ENCODE data around the gene RAB8B.
"Not testable (repeated sequence)": the region's sequence is repeated elsewhere in the genome, so short reads cannot be mapped to it uniquely, and the experiment has no call there.

Gene RAB8B

GRCh38 chr15:63208824-63209223 is 19.4 kb downstream of the RAB8B start:
- DNase-seq (ENCODE audit: low spot score), result not testable (repeated sequence)

DNA sequence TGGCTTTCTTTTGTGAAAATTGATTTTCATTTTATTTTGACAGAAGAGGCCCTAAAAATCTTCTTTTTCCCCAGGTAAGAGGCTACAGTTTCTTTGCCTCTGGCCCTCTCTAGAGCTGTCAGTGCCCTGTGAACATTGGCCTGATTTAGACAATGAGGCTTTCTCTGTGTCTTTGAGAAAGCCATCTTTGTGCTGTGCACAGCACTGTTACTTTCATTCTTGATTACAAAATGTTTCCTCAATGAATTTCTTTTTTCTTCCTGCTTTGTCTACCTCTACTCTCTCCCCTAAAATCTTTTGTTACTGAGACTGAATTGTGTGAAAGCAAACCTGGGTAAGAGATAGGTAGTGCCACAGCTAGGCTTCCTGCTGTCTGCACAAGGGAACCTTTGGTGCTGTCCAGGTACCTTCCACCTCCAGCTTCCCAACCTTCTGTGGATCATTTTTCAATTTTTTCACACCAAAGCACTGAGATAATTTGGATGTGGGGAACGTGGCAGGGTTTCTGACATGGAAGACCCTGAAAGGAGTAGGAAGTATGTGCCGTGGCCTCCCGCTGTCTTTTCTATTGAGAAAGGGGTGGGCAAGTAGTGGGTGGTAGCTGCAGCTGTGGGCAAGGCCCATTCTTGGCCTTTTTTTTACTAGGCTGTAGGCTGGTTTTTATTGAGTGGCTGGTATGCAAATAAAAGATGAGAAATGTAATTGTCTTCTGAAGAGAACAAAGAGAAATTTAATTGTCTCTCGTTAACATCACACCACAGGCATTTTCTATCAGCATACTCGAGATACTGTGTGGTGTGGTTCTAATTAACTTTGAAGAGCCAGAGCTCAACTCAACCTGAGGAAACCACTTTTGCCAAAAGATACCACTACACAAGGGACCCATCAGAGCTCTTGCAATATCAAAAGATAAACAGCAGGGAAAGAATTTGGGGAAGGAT is 21.0 kb downstream of the RAB8B start:
- DNase-seq (ENCODE audit: low spot score), result no peak

- no peak for DNase-seq (ENCODE audit: low spot score)
Observed at GRCh38 chr15:63211092-63211490, 21.7 kb downstream of the RAB8B start.

DNA sequence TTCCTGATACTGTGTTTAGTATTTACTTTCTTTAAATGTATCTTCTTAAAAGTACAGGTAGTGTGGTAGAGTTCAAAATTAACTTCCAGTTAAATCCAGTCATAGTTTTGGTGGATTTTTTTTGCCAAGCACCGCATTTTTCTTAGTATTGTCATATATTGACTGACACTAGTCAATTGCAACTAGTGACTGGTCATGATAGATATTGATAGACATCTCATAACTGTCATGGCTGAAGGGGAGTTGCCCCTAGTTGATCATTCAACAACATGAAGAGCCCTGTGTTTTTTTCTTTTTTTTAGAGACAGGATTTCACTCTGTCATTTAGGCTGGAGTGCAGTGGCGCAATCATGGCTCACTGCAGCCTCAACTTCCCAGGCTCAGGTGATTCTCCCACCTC is 22.1 kb downstream of the RAB8B start:
- DNase-seq (ENCODE audit: low spot score), result no peak

DNA sequence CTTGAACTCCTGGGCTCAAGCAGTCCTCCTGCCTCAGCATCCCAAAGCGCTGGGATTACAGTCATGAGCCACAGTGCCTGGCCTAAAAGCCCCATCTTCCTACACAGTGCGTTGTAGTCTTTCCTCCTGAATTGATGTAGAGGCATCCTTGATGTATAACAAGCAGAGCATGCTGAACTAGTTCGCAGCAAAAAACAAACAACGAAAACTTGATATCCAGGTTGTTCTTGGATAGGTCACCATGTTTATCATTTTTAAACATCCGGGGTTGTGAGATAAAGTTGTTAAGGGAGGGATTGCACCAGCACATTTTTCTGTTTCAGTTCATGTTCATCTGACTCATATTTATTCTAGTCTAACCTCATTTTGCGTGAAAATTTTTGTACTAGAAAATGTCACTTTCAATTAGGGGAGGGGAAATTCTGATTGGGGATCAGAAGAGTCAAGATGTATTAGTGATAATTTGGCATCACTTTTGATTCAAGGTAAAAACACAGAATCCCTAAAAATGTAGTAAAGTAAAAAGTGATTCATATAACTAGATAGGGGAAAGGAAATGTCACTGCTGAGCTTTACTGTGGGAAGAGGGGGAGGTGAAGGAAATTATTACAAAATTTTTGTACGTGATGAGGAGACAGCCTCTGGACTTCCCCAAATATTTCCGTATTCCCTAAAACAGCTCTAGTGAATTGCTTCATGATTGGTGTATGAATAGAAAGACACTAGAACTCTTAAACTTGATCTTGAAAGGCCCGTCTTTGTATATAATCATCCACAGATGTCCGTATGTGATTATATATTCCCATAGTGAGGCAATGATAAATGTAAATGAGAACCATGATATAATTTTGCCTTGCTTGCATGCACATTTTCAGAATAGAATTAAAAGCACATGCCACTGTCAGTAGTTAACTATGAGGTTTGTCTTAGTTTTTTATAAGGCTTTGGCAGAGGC is 22.9 kb downstream of the RAB8B start:
- DNase-seq (ENCODE audit: low spot score), result peak; percentile 79

DNA sequence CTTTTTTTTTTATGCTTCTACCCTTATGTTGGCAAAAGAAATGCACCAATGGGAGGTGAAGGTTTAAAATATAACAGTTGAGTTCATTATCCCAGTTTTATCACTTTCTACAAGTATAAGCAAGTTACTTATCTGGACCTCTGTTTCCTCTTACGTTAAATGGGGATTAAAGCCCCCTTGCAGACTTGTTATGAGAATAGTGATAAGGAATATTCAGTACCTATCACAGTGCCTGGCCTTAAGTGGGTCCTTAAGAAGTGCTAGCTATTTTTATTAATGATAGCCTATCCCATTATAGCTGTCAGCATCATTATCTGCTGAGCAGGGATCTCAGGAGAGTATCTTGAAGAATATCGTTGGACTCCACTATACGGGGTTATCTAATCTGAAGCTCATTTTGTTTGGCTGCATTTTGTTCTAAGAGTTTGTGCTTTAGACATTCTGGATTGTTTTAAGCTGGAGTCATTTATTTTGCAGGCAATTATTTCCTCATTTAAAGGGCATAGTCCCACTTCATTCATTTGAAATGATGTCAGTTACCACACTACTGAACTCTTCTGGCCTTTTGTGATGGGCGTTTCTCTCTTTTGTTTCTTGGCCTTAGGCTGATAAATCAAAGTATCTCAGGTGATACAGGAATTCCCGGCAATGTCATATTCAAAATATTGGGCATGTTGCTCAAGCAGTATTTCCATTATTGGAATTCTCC is 28.8 kb downstream of the RAB8B start:
- DNase-seq (ENCODE audit: low spot score), result no peak

DNA sequence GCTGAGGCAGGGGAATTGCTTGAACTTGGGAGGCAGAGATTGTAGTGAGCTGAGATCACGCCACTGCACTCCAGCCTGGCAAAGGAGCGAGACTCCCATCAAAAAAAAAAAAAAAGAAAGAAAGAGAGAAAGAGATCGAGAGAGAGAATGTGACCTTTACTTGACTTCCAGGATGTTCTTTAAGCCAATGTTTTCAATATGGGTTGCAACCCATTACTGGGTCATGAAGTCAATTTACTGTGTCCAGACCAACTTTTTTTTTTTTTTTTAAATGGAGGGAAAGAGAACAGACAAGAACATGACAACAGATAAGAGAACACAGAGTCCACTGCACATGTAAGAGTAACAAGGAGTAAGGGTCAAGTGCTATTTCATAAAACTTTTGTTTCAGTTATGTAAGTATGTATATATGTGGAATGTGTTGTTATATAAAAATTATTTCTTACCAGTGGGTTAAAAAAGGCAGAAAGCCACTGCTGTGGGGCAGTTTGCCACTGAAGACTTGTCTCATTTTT is 29.8 kb downstream of the RAB8B start:
- DNase-seq (ENCODE audit: low spot score), result no peak

DNA sequence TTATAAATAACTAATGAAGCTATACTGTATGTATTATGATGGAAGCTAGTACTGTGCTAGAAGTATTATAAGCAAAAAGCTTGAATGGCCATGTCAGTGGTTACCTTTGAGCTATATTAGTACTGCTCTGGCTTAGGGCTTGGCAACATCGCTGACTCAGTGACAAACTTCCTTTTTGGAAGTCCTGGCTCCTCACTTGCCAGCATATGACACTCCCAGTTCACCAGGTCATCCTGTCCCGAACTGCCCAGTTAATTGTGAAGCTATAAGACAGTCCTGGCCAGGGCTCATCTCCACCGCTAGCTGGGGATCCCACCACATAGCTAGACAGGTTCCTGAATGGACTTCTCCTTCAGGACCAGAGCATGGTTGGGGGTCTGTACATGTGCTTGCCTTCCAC is 31.9 kb downstream of the RAB8B start:
- DNase-seq (ENCODE audit: low spot score), result no peak

DNA sequence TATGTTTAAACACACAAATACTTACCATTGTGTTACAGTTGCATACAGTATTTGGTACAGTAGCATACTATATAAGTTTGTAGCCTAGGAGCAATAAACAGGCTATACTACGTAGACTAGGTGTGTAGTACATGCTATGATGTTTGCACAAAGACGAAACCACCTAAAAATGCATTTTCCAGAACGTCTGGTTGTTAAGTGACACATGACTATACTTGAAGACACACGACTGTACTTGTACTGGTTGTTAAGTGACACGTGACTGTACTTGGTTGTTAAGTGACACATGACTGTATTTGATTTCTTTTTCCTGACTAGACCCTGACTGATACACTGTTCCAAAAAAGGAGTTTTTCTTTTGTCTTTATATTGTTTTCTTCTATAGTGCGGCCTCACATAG is 34.1 kb downstream of the RAB8B start:
- no peak for DNase-seq (ENCODE audit: low spot score)

GRCh38 chr15:63225381-63225780 is 36.0 kb downstream of the RAB8B start:
- DNase-seq (ENCODE audit: low spot score), result no peak

- no peak for DNase-seq (ENCODE audit: low spot score)
Observed at GRCh38 chr15:63226155-63226883, 36.9 kb downstream of the RAB8B start.

DNA sequence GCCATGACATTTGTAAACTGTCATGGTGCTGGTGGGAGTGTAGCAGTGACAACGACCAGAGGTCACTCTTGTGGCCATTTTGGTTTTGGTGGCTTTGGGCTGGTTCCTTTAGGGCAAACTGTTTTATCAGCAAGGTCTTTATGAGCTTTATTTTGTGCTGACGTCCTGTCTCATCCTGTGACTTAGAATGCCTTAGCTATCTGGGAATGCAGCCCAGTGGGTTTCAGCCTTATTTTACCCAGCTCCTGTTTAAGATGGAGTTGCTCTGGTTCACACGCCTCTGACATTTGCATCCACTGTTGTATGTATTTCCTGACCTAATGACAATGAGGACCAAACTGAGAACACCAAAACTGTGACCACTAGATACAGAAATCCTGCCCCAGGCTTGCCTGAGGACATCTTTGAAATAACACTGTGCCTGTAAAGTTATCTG is 37.6 kb downstream of the RAB8B start:
- DNase-seq (ENCODE audit: low spot score), result no peak

GRCh38 chr15:63227689-63228088 is 38.3 kb downstream of the RAB8B start:
- no peak for DNase-seq (ENCODE audit: low spot score)

GRCh38 chr15:63231206-63231605 is 41.8 kb downstream of the RAB8B start:
- DNase-seq (ENCODE audit: low spot score), result no peak

- no peak for DNase-seq (ENCODE audit: low spot score)
Observed at GRCh38 chr15:63231706-63232105, 42.3 kb downstream of the RAB8B start.

DNA sequence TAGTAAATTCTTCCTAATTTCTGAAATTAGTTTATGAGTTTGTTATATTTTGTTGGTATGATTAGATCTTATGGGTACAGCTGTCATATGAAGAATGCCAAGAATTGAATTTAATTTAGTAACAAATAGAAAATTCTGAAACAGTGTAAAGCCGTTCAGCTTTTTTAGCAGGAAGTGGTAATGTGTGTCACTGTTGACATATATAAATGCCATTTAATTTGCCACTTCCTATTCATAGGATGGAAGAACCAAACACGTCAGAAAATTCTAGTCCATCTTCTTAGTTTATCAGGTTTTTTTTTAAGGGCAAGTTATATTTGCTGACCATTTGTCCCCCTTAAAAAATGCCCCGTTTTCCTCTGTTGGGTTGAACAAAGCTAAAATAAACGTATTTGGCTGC is 43.0 kb downstream of the RAB8B start:
- no peak for DNase-seq (ENCODE audit: low spot score)

GRCh38 chr15:63232943-63233342 is 43.5 kb downstream of the RAB8B start:
- no peak for DNase-seq (ENCODE audit: low spot score)

DNA sequence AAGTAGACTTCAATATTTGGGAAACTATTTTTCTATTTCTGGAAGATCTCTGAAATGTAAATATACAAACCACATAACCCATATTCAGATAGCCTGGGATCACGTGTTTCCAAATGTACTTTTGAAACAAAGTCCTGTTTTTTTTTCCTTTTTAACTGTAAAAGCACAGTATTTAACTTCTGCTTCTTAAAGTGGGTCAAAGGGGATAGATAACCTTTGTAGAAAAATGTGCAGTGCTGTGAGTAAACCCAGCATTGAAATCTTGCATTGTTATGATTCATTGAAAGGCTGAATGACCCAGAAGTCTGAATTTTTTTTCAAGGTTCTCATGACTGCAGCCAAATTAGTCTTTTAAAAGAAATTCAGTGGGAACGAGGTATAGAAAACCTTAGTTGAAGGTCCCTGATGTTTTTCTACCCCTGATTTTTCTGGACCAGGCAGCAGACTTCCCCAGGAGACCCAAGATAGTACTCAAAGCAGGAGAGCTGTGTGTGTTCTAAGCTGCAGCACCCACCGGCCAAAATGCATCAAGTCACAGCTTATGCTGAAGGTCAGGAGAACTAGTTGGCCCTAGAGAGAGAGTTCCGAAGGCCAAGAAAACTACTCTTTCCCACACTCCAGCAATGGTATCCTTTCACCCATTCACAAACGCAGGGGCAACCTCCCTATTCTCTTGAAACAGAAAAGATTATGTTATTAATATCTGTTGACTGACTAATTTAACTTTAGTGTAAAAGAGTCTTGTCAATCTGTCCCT is 44.4 kb downstream of the RAB8B start:
- no peak for DNase-seq (ENCODE audit: low spot score)

GRCh38 chr15:63234451-63234870 is 45.1 kb downstream of the RAB8B start:
- no peak for DNase-seq (ENCODE audit: low spot score)

- DNase-seq (ENCODE audit: low spot score), result no peak
Observed at GRCh38 chr15:63236272-63236671, 46.9 kb downstream of the RAB8B start.
